PC-9 (cell line): ENCODE results near the gene POLG. TPM values are rescaled to one million over a fixed set of nuclear protein-coding genes. Genes with fewer than 3 reads are reported as not detected.

ENCODE experiments used
- BruUV-seq: library from RNA; stranded (reverse); fragments of 400-500 nt; replicated peaks from 2 replicates; lab custom pipeline; 2021; lab: Mats Ljungman, UMichigan
- CTCF ChIA-PET: fragments of 300-600 bp; sonication (Branson Sonifier 250); formaldehyde crosslinking; loops from one replicate; lab custom pipeline; 2022; ENCODE audit warnings: antibody characterized with exemption; lab: Charles Lee
- POLR2A ChIA-PET: fragments of 300-600 bp; sonication (Branson Sonifier 250); formaldehyde crosslinking; loops from one replicate; lab custom pipeline; 2022; ENCODE audit warnings: antibody characterized with exemption; ENCODE audit not compliant: unreplicated experiment; lab: Charles Lee
- DNase-seq, 2 experiments: peaks; one replicate each; pipeline versions ENCODE4 v3.0.0 to v3.0.0-alpha.2; 2015 to 2022; ENCODE audit warnings: mixed read lengths in 1 of 2
- H2AFZ ChIP-seq: fragments of 200-600 bp; sonication (generic); 2 replicates; pipeline ENCODE4 v1.8.1; 2017; ENCODE audit warnings: antibody characterized with exemption
- H3F3A ChIP-seq: fragments of 200-600 bp; sonication (generic); 2 replicates; pipeline ENCODE4 v1.8.1; 2017; ENCODE audit warnings: antibody characterized with exemption, mild to moderate bottlenecking, low read depth; ENCODE audit not compliant: insufficient read depth
- H3K27ac ChIP-seq: fragments of 200-600 bp; sonication (generic); 2 replicates; pipeline ENCODE4 v1.6.1; 2016; ENCODE audit warnings: mixed run types
- H3K27me3 ChIP-seq: fragments of 200-600 bp; sonication (generic); 2 replicates; pipeline ENCODE4 v1.6.1; 2016; ENCODE audit warnings: low read depth, mixed run types; ENCODE audit not compliant: insufficient read depth
- H3K36me3 ChIP-seq: fragments of 200-600 bp; sonication (generic); 2 replicates; pipeline ENCODE4 v1.6.1; 2016; ENCODE audit warnings: low read depth, mixed run types
- H3K4me1 ChIP-seq: fragments of 200-600 bp; sonication (generic); replicated peaks from 2 replicates; pipeline ENCODE4 v1.6.1; 2016; ENCODE audit warnings: mixed run types; ENCODE audit not compliant: insufficient read depth
- H3K4me2 ChIP-seq: fragments of 200-600 bp; sonication (generic); 2 replicates; pipeline ENCODE4 v1.6.1; 2017; ENCODE audit warnings: mixed run types
- H3K4me3 ChIP-seq: fragments of 200-600 bp; sonication (generic); 2 replicates; pipeline ENCODE4 v1.6.1; 2016; ENCODE audit warnings: mixed run types
- H3K79me2 ChIP-seq: fragments of 200-600 bp; sonication (generic); 2 replicates; pipeline ENCODE4 v1.6.1; 2017; ENCODE audit warnings: low read depth, mixed run types
- H3K9me2 ChIP-seq: fragments of 200-600 bp; sonication (generic); 2 replicates; pipeline ENCODE4 v1.8.1; 2017; ENCODE audit warnings: mild to moderate bottlenecking; ENCODE audit not compliant: insufficient read depth
- H3K9me3 ChIP-seq: fragments of 200-600 bp; sonication (generic); 2 replicates; pipeline ENCODE4 v1.8.1; 2016; ENCODE audit warnings: low read depth; ENCODE audit not compliant: insufficient read depth
- H4K20me1 ChIP-seq: fragments of 200-600 bp; sonication (generic); 2 replicates; pipeline ENCODE4 v1.8.1; 2017; ENCODE audit not compliant: insufficient read depth
- CTCF ChIP-seq: fragments of 200-600 bp; sonication (generic); conservative IDR thresholded peaks from 2 replicates; pipeline ENCODE4 v1.6.1; 2017; ENCODE audit warnings: mixed run types, antibody characterized with exemption, mild to moderate bottlenecking, moderate library complexity
- EZH2 ChIP-seq: fragments of 200-600 bp; sonication (generic); IDR thresholded peaks from 2 replicates; pipeline ENCODE4 v1.8.0; 2017; ENCODE audit warnings: antibody characterized with exemption, low read depth
- intact Hi-C: fragments of 100-400 bp; cut with micrococcal nuclease; formaldehyde crosslinking; loops from one replicate; pipeline ENCODE4 v1.10.0; 2022; ENCODE audit not compliant: unreplicated experiment
- total RNA-seq: library from RNA; stranded (reverse); gene quantifications from 2 replicates; pipeline ENCODE4 v1.2.3, GENCODE V29; 2021

POLG gene
- total RNA-seq, 1 experiment from 2014 or later: 43.6 TPM

GRCh38 chr15:89368566-89369223 is 34.1 kb upstream of the POLG start:
- intact Hi-C loops: no loop called here
- H3K4me3 ChIP-seq: no peak overlapping the region
- no peak overlapping the region for H3K27ac ChIP-seq
- peaks cover 41% of the 10 kb centered on the region for H3K27me3 ChIP-seq
- H3K36me3 ChIP-seq: no peaks in the 10 kb centered on the region
- H3K79me2 ChIP-seq: no peaks in the 10 kb centered on the region
- no TSS peak for BruUV-seq
- H3K9me3 ChIP-seq: no peaks in the 10 kb centered on the region
- no peaks in the 10 kb centered on the region for H3K9me2 ChIP-seq
- no peaks in the 10 kb centered on the region for H4K20me1 ChIP-seq
- POLR2A ChIA-PET: no interaction called here
- no peak overlapping the region for H3K4me2 ChIP-seq
- no peaks in the 10 kb centered on the region for H3K4me1 ChIP-seq
- TF ChIP-seq EZH2 (no peak), CTCF (no peak)
- DNase-seq: no peak
- CTCF ChIA-PET: interaction anchor here (0.7 kb wide), 1 partner anchor 39 kb away, joined by 4 read pairs; no protein-coding TSS in a partner anchor
- H2AFZ ChIP-seq: no peak overlapping the region
- H3F3A ChIP-seq: 0 out of 2 replicates have a peak, but pooled peaks cover 6% of the 10 kb centered on the region

- Histone ChIP-seq H2AFZ (no peak overlapping the region), H3K9me2 (no peaks in the 10 kb centered on the region), H3K9me3 (no peaks in the 10 kb centered on the region), H3K4me1 (no peaks in the 10 kb centered on the region), H3F3A (0 out of 2 replicates have a peak, but pooled peaks cover 6% of the 10 kb centered on the region), H3K4me2 (no peak overlapping the region), H3K27me3 (peaks cover 48% of the 10 kb centered on the region), H4K20me1 (no peaks in the 10 kb centered on the region), H3K79me2 (no peaks in the 10 kb centered on the region), H3K36me3 (no peaks in the 10 kb centered on the region), H3K4me3 (no peak overlapping the region), H3K27ac (no peak overlapping the region)
- ChIA-PET POLR2A (no interaction called here), CTCF (no interaction called here)
- intact Hi-C loops: no loop called here
- TF ChIP-seq CTCF: no peak
- no peak for TF ChIP-seq EZH2
- no TSS peak for BruUV-seq
- DNase-seq: no peak
Measured at GRCh38 chr15:89367485-89368451, 33.1 kb upstream of the POLG start.

GRCh38 chr15:89366656-89367393 is 32.2 kb upstream of the POLG start:
- 0 out of 2 replicates have a peak, but pooled peaks cover 6% of the 10 kb centered on the region for H3F3A ChIP-seq
- no peaks in the 10 kb centered on the region for H3K9me2 ChIP-seq
- no peaks in the 10 kb centered on the region for H3K4me1 ChIP-seq
- no peaks in the 10 kb centered on the region for H3K79me2 ChIP-seq
- H4K20me1 ChIP-seq: no peaks in the 10 kb centered on the region
- ChIA-PET POLR2A (no interaction called here), CTCF (no interaction called here)
- H3K27me3 ChIP-seq: peaks cover 53% of the 10 kb centered on the region
- no peak overlapping the region for H3K4me3 ChIP-seq
- BruUV-seq: no TSS peak
- no peak overlapping the region for H3K27ac ChIP-seq
- no peak for DNase-seq
- H2AFZ ChIP-seq: no peak overlapping the region
- intact Hi-C loops: no loop called here
- H3K4me2 ChIP-seq: no peak overlapping the region
- TF ChIP-seq CTCF (no peak), EZH2 (no peak)
- H3K9me3 ChIP-seq: no peaks in the 10 kb centered on the region
- no peaks in the 10 kb centered on the region for H3K36me3 ChIP-seq
